NCI-H2171 treated with DMSO at 0.1 percent for 48 hours (cell line): ENCODE data around the gene GNB5.
"Not testable (repeated sequence)": the region's sequence is repeated elsewhere in the genome, so short reads cannot be mapped to it uniquely, and the experiment has no call there.

Experiments used
- DNase-seq: peaks from one replicate; lab custom pipeline; 2025; lab: John Stamatoyannopoulos, UW

Gene GNB5

DNA sequence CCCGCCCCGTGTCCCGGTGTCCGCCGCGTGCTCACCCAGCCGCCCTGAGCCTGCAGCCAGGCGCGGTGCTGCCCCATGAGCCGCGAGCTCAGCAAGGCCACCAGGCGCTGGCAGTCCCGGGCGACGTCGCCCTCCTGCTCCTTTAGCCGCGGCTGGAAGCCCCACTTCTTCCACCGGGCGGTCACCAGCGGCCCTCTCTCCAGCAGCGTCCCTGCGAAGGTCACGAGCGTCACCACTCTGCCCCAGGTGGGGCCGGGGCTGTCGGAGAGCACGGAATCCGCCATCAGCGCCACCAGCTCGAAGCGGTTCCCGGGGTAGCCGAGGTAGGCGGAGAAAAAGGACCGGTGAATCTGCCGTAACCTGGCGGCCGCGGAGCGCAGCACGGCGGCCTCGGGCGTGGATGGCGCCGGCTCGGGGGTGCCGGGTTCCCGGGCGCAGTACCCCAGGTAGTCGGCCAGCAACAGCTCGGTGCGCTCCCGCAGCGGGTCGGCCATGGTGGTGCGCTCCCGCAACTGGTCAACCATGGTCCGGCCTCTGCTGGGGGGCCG lies 78.9 kb downstream of the GNB5 start:
- DNase-seq, result no peak

DNA sequence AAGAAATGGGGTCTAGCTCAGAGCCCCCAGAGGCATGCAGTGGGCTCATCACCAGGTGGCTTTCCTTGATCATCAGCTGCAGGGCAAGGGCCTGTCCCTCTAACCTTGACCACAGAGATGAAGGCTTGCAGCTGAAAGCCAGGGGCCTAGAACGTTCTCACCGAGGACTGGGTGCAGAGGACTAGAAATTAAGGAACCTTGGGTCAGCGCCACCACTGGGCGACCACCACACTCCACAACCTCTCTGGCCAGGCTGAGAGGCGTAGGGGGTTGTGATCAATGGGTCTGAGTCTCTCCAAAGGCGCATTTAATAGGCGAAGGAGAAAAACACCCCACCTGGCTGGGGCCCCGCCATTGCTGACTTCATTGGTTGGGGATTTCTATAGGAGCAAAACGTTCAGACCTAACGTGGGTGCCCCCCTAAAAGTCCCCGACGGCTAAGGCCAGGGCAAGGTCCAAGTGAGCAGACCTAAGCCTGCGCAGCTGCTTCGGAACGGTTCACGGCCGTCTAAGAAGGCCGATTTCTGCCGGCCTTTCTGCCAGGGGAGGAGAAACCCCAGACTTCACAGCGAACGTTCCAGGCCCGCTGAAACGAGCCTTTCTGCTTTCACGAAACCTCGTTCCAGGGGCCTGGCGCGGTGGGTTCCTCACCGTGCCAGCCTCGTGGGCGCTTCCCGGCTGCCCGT lies 79.5 kb downstream of the GNB5 start:
- no peak for DNase-seq

DNA sequence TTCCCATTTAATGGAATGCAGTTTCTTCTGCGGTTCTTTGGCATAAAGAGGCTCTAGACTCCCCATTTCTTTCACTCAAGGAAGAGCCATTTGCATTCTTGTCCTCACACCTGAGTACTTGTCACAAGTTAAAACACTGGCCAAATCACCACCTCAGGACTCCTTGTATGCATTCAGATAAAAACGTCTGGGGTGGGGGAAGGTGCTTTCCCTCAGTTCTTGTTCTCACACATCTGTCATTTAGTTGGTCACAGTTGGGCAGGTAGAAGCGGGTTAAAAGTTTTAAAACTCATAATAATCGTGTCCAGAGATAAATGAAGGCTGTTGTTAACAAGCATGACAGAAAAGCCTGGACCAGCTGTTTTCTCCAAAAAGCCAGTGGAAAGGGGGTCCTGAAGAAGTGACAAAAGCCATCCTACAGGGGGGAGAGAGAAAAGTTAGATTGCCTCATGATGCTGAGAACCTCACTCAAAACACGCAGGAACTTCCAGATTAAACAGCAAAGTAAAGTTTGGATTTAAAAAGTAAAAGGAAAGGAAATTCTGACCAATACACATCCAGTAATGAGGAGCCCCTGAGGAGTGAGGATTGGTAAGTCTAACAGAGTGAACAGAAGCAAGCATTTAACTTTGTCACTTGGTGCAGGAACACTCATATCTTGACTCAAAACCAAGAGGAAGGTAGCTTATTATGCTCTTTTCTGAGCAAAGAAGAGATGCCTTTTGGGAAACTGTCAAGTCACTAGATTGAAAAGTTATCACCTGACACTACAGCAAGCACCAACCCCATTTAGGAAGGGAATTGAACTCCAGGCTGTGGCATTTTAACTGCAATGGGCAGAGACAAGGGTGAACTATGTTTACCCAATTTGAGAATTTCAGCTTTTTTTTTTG lies 81.4 kb downstream of the GNB5 start:
- no peak for DNase-seq

DNA sequence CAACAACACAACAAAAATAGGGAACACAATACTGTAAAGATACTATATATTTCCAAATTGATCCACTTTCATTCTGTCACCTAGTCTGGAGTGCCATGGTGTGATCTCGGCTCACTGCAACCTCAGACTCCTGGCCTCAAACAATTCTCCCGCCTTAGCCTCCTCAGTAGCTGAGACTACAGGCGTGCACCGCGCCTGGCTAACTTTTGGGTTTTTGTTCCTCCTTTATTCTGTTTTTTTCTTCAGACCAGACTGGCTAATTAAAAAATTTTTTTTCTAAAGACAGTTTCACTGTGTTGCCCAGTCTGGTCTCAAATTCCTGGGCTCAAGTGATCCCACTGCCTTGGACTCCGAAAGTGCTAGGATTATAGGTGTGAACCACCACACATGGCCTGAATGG lies 84.0 kb downstream of the GNB5 start:
- DNase-seq, result no peak

DNA sequence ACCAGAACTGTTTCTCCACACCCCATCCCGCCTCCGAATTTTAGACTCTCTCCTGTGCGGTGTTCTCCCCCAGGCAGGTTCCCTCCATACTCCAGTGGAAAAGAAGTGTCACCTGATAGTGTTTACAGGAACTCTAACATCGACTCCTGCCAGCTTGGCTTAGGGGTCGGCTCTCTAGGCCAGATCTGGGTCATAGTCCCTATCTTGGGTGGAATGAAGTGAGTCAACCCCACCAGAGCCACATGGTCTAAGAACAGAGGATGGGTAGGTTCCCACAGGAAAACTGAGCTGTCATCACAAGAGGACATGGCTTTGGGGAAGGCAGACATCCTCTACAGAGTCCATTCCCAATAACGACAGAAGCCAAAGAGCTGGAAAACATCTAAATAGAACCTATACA lies 84.6 kb downstream of the GNB5 start:
- no peak for DNase-seq

DNA sequence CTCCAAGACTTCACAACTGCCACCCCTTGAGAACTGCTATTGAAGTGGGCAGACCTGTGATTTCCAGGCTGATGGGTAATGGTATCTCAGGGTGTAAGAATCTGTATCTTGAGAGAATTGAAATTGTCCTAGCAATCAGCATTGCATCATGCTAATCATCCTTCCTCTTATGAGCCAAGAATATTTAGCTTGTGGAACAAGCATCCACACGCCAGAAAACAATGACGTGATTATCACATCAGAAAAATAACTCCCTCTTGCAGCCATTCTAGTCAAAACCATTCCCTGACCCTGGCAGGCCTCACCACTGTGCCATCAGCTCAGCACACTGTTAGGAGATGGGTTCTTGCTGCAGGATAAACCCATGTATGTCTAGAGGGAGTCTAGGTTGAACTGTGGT lies 85.3 kb downstream of the GNB5 start:
- no peak for DNase-seq

DNA sequence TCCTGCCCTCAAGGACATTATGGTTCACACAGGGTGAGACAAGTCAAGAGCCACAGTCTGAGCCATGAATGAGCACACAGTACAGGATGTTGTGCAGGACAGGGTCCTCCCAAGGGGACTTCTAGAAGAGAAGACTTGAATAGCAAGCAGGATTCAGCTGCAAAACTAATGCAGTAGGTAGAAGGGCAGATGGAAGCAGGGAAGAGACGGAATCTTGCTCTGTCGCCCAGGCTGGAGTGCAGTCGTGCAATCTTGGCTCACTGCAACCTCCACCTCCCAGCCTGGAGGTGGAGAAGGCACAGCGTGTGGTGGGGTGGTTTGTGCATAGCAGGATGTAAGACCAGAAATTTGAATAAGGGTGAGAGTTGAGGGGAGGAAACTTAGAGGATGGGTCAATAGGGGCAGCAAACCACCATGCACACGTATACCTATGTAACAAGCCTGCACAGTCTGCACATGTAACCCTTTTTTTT lies 86.6 kb downstream of the GNB5 start:
- no peak for DNase-seq

DNA sequence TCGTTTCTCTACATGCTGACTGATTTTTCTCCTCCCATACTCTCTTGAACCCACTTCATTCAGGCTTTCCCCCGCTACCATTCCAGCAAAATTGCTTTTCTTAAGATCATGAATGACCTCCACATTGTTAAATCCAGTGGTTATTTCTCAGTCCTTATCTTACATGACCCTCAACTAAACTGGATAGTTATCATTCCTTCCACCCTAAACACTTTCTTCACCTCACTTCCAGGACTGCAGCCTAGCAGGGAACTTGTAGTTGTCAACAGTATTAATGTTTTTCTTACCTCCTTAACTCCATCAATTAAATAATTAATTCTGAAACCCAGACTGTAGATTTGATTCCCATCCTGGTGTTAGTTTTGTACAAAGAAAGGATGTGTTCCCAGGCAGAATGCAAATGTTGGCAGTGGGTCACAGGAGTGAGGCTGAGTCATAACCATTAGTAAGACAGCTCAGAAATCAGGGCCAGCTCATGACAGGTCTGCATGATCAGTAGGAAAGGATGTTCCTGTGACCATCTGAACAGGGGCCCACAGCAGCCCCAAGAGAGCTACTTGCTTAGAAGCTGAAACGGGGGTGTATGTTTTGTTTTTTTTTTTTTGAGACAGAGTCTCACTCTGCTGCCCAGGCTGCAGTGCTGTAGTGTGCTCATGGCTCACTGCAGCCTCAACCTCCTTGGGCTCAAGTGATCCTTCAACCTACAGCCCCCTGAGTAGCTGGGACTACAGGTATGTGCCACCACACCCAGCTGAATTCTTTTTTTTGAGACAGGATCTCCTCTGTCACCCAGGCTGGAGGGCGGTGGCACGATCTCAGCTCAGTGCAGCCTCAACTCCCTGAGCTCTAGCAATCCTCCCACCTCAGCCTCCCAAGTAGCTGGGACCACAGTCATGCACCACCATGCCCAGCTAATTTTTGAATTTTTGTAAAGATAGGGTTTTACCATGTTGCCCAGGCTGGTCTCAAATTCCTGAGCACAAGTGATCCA lies 87.7 kb downstream of the GNB5 start:
- DNase-seq, result no peak

DNA sequence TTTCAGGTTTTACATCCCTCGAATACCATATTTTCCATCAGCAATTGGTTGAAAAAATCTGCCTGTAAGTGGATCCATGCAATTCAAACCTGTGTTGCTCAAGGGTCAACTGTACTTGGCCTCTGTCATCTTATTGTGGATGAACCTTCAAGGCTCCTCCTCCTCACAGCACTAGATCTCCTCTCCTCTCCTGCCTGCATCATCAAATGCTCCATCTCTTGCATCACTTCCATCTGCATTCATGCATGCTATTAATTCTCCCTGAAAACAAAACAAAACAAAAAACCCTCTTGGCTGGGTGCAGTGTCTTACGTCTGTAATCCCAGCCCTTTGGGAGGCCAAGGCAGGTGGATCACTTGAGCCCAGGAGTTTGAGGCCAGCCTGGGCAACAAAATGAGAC lies 88.7 kb downstream of the GNB5 start:
- DNase-seq, result peak; percentile 26

DNA sequence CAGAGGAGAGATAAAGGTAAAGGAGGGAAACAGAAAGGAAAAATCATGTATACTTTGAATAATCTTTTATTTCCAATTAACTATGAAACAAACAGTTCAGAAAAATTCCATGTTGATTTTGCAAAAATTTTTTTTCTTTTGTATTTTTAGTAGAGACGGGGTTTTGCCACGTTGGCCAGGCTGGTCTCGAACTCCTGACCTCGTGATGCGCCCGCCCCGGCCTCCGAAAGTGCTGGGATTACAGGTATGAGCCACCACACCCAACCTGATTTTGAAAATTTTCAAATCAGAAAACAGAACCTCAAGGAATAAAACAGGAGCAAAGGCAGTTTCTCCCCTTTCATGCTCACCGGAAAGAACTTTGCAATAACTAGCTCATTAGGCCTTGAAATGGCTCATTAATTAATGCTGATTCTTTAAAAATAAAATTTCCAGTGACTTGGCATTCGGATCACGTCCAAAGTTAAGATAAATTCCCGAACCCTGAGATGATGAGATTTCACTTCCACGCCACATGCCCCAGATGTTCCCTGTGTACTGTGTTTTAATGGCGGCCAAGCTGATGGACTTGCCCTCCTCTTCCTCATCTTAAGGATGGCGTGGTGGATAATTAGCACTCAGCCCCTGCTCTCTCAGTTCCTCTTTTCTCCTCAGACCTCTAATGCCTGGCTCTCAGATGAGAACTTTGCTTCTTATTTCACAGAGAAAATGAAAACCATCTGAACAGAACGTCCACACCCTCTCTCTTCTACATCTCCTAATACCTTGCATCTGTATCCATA lies 89.5 kb downstream of the GNB5 start:
- DNase-seq, result no peak

DNA sequence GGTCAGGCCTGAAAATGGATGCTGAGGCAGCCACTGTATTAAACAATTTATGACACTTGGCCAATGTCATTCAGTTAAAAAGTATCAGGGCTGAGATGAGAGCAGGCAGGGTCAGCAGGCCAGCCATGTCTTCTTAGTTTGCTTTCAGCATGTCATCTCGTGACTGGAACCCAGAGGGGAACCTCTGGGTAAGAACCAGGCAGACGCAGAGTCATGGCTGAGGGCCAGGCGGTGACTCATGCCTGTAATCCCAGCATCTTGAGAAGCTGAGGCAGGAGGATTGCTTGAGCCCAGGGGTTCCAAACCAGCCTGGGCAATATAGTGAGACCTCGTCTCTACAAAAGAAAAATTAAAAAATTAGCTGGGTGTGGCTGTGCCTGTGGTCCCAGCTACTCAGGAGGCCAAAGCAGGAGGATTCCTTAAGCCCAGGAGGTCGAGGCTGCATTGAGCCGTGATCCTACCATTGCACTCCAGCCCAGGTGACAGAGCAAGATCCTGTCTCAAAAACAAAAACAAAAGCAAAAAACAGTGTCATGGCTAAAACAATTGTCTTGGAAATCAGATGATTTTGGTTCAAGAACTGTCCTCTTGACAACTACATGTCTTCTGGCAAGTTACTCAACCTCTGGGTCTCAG lies 90.3 kb downstream of the GNB5 start:
- no peak for DNase-seq

DNA sequence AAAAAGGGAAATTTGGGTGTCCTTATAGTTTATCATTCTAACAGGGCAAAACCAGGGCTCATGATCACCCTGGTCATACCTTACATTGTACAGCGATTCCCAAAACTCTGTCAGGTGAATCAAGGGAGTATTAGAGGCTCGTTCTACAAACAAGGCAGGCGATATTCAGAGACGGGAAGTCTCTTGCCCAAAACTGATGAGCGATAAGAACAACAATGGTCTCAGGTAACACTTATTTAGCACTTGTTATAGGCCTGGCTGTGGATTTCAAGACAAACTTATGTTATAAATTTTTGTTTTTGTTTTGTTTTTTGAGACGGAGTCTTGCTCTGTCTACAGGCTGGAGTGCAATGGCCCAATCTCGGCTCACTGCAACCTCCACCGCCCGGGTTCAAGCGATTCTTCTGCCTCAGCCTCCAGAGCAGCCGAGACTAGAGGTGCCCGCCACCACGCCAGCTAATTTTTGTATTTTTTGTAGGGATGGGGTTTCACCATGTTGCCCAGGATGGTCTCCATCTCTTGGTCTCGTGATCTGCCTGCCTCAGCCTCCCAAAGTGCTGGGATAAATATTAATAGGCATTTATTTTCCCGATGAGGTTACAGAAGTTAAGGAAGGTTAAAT lies 91.4 kb downstream of the GNB5 start:
- no peak for DNase-seq

DNA sequence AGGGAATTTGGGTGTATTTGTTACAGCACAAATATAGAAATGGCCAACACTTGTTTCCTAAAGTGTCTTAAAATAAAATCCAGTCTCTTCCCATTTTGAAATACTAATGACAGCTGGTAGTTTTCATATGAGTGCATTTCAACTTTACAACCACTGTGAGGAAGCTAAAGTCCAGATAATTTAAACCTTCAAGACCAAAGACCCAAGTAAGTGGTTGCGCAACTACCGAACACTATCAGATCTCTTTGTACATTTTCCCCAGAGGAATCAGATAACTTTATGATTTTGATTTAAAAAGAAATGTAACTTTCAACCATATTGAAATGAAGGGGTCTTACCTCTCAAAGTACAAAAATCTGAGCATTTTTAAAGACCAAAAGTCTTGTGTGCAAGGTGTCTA lies 92.9 kb downstream of the GNB5 start:
- DNase-seq, result no peak

DNA sequence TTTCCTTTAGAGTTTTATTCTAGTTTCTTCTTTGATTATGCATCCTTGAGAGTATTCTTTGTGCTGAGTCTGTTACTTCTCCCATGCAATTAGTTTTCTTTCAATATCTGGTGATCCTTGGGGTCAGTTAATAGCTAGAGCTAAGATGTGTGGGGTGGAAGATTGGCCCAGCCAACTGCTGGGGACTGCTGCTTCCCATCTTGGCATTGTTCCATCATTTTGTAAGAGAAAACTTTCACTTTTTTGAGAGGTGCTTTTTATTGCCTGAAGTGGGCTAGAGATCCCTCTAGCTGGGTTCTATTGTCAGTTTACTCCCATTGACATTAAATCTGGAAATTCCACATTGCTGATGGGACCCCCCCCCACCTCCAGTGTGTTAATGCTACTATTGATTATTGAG lies 94.0 kb downstream of the GNB5 start:
- peak; percentile 42 for DNase-seq

DNA sequence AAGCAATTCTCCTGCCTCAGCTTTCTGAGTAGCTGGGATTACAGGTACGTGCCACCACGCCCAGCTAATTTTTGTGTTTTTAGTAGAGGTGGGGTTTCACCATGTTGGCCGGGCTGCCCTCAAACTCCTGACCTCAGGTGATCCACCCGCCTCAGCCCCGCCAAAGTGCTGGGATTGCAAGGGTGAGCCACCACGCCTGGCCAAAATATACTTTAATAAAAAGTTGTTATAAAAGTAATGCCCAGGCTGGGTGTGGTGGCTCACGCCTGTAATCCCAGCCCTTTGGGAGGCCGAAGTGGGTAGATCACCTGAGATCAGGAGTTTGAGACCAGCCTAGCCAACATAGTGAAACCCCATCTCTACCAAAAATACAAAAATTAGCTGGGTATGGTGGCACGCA lies 94.7 kb downstream of the GNB5 start:
- DNase-seq, result not testable (repeated sequence)

DNA sequence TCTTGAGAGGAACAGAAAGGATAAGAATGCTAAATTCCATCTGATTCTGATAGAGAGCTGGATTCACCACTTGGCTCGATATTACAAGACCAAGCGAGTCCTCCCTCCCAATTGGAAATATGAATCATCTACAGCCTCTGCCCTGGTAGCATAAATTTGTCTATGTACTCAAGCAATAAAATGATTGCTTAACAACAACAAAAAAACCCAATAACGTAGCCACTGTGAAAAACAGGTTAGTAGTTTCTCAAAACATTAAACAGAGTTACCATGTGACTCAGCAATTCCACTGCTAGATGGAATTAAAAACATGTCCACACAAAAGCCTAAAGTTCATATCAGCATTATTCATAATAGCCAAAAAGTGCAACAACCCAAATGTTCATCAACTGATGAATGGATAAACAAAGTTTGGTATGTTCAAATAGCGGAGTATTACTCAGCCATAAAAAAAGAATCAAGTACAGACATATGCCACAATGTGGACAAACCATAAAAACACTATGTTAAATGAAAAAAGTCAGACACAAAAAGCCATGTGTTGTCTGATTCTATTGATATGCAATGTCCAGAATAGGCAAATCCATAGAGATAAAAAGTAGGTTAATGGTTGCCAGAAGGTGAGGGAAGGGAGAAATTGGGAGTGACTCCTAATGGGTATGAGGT lies 95.5 kb downstream of the GNB5 start:
- no peak for DNase-seq

DNA sequence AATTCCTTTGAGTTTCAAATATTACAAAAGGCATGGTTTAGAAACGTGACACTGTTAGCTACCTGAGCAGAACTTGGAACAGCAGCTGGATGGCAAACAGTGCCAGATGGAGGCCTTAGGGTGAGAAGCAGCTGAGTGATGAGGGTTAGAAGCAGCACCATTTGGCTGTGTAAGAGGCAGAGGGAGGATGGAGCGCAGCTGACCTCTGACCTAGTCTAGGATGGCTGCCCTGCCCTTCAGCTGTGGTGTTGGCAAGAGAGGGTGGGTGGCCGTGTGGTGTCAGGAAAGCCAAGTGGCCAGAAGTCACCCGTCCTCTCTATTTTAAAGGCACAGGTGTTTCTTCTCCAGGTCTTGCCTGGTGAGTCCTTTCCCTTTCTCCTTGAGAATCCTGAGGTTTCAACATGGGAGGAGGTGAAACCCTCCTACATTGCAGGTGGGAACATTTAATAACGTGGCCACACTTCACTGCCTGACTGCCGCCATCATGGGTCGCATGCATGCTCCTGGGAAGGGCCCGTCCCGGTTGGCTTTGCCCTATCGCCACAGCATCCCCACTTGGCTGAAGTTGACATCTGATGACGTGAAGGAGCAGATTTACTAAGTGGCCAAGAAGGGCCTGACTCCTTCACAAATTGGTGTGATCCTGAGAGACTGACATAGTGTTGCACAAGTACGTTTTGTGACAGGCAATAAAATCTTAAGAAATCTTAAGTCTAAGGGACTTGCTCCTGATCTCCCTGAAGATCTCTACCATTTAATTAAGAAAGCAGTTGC lies 96.2 kb downstream of the GNB5 start:
- DNase-seq, result peak; percentile 92
